Kidney (tissue), 14 donors: Measurements from ENCODE around the gene FGGY. TPM values are rescaled to one million over a fixed set of nuclear protein-coding genes. Genes with fewer than 3 reads are reported as not detected.

ENCODE experiments used
- DNase-seq, 5 donors: peaks; one replicate each; pipeline ENCODE4 v3.0.0-alpha.2; 2013 to 2020
- FAIRE-seq: peaks from 2 replicates; lab custom pipeline; 2012; peaks lifted over from hg19 to GRCh38; lab: Jason Lieb, UNC
- H3K27ac ChIP-seq, 2 donors: one replicate each; pipeline ENCODE4 v1.7.0; 2013; ENCODE audit warnings: low read depth in 2 of 2, low read length in 2 of 2, inconsistent platforms in 1 of 2
- H3K27me3 ChIP-seq: one replicate; pipeline ENCODE4 v1.7.1; 2013; ENCODE audit warnings: low read length, inconsistent platforms; ENCODE audit not compliant: control insufficient read depth, insufficient read depth
- H3K36me3 ChIP-seq, 3 donors: one replicate each; pipeline versions ENCODE4 v1.7.0 to v1.7.1; 2013; ENCODE audit warnings: low read length in 3 of 3, control low read depth in 1 of 3, inconsistent platforms in 1 of 3; ENCODE audit not compliant: insufficient read depth in 3 of 3, control insufficient read depth in 2 of 3
- H3K4me1 ChIP-seq, 3 donors: one replicate each; pipeline versions ENCODE4 v1.7.0 to v1.7.1; 2013; ENCODE audit warnings: low read length in 3 of 3, inconsistent platforms in 1 of 3, low read depth in 1 of 3; ENCODE audit not compliant: control insufficient read depth in 2 of 3, insufficient read depth in 2 of 3
- H3K4me3 ChIP-seq, 3 donors: one replicate each; pipeline versions ENCODE4 v1.7.0 to v1.8.1; 2013; ENCODE audit warnings: low read length in 3 of 3, control low read depth in 1 of 3, inconsistent platforms in 1 of 3
- H3K9ac ChIP-seq, 3 donors: one replicate each; pipeline versions ENCODE4 v1.7.0 to v1.7.1; 2013; ENCODE audit warnings: low read length in 3 of 3, control low read depth in 1 of 3, inconsistent platforms in 1 of 3
- H3K9me3 ChIP-seq, 3 donors: one replicate each; pipeline versions ENCODE4 v1.7.0 to v1.7.1; 2013; ENCODE audit warnings: low read length in 3 of 3, control low read depth in 1 of 3, inconsistent platforms in 1 of 3; ENCODE audit not compliant: control insufficient read depth in 2 of 3, insufficient read depth in 1 of 3
- intact Hi-C: fragments of 100-400 bp; cut with DNase I; formaldehyde crosslinking; loops from one replicate; pipeline ENCODE4 v1.11.1; 2022
- polyA plus RNA-seq: library from polyadenylated mRNA; stranded (reverse); fragments of 350-450 nt; fragmentation: Illumina TruSeq; extraction: RNeasy Lipid Tissue Mini Kit (QIAGEN cat#74804); gene quantifications from one replicate; pipeline ENCODE4 v1.2.3, GENCODE V29; 2014; ENCODE audit warnings: low read depth, low replicate concordance; ENCODE audit not compliant: insufficient read depth
- total RNA-seq: library from RNA; stranded (reverse); fragmentation: NEBNext Ultra II Directional; extraction: Animal tissue kit (Norgen Biotek cat#: 25700); gene quantifications from one replicate; pipeline ENCODE4 v1.2.1, GENCODE V29; 2021
- TF ChIP-seq, protein P1 (sequence below): IDR thresholded peaks from 3 replicates; pipeline ENCODE4 v1.5.1; 2012; ENCODE audit warnings: mild to moderate bottlenecking, moderate library complexity, borderline replicate concordance; ENCODE audit not compliant: insufficient read depth; ENCODE audit errors: extremely low read depth
- donor health status: control.
- donor health status: control.
- donor health status: control.
- donor health status: control.
- donor health status: control.
- donor health status: DM: yes; HTN: yes; CAD: no.
- donor health status: Normal renal cell carcinoma (clear cell type).

Gene FGGY
- total and polyA plus RNA-seq, 2 donors from 2014 or later: 11.2 to 31.0 TPM

- intact Hi-C loops: no loop called here
- TF ChIP-seq, protein P1, sequence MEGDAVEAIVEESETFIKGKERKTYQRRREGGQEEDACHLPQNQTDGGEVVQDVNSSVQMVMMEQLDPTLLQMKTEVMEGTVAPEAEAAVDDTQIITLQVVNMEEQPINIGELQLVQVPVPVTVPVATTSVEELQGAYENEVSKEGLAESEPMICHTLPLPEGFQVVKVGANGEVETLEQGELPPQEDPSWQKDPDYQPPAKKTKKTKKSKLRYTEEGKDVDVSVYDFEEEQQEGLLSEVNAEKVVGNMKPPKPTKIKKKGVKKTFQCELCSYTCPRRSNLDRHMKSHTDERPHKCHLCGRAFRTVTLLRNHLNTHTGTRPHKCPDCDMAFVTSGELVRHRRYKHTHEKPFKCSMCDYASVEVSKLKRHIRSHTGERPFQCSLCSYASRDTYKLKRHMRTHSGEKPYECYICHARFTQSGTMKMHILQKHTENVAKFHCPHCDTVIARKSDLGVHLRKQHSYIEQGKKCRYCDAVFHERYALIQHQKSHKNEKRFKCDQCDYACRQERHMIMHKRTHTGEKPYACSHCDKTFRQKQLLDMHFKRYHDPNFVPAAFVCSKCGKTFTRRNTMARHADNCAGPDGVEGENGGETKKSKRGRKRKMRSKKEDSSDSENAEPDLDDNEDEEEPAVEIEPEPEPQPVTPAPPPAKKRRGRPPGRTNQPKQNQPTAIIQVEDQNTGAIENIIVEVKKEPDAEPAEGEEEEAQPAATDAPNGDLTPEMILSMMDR: no peak
- DNase-seq (no peak), FAIRE-seq (no peak)
- Histone ChIP-seq H3K27me3 (no peaks in the 10 kb centered on the region), H3K27ac (no peak overlapping the region), H3K36me3 (no peaks in the 10 kb centered on the region), H3K4me1 (no peaks in the 10 kb centered on the region), H3K9ac (no peak overlapping the region), H3K4me3 (no peak overlapping the region), H3K9me3 (no peaks in the 10 kb centered on the region)
Measured at GRCh38 chr1:59619557-59619956, 322.7 kb downstream of the FGGY start.

DNA sequence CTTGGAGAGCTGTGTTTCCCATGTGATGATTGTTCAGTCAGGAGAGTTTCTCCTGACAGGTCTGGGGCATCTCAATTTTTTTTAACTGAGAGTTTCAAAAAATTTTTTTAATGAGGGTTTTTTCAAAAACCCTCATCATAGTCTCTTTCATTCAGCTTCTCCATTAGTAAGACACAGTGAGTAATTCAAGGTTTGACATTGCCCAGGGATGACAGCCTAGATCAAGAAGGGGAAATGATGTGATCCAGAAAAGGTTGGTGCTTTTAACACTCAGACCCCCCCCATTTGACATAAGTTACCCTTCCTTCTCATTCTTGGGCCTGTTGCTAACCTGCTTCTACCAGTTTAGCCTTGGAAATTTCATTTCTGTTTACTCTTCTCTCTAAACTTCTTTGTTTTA, 328.5 kb downstream of the FGGY start:
- TF ChIP-seq, protein P1: no peak
- H3K27me3 ChIP-seq: no peaks in the 10 kb centered on the region
- FAIRE-seq (no peak), DNase-seq (no peak)
- H3K9ac ChIP-seq: no peak overlapping the region
- no peaks in the 10 kb centered on the region for H3K9me3 ChIP-seq
- intact Hi-C loops: no loop called here
- no peaks in the 10 kb centered on the region for H3K36me3 ChIP-seq
- H3K27ac ChIP-seq: no peak overlapping the region
- no peak overlapping the region for H3K4me3 ChIP-seq
- no peaks in the 10 kb centered on the region for H3K4me1 ChIP-seq

GRCh38 chr1:59631561-59632255, 334.8 kb downstream of the FGGY start:
- FAIRE-seq (no peak), DNase-seq (no peak)
- no peak overlapping the region for H3K4me3 ChIP-seq
- H3K27me3 ChIP-seq: no peaks in the 10 kb centered on the region
- TF ChIP-seq, protein P1: no peak
- intact Hi-C loops: no loop called here
- no peaks in the 10 kb centered on the region for H3K36me3 ChIP-seq
- H3K9ac ChIP-seq: no peak overlapping the region
- H3K9me3 ChIP-seq: no peaks in the 10 kb centered on the region
- H3K4me1 ChIP-seq: no peaks in the 10 kb centered on the region
- no peak overlapping the region for H3K27ac ChIP-seq
